NCI-H69 (cell line): ENCODE data around the gene JTB.
A peak's percentile ranks its signal among the peaks of the same experiment; 100 is the strongest.

Experiments
- DNase-seq: peaks from one replicate; lab custom pipeline; 2025; lab: John Stamatoyannopoulos, UW

Gene JTB

GRCh38 chr1:153978274-153978909, 918 bp upstream of the JTB start:
- DNase-seq = peak; percentile 47

GRCh38 chr1:153976819-153977249, 640 bp downstream of the JTB start:
- DNase-seq = peak; percentile 62

DNA sequence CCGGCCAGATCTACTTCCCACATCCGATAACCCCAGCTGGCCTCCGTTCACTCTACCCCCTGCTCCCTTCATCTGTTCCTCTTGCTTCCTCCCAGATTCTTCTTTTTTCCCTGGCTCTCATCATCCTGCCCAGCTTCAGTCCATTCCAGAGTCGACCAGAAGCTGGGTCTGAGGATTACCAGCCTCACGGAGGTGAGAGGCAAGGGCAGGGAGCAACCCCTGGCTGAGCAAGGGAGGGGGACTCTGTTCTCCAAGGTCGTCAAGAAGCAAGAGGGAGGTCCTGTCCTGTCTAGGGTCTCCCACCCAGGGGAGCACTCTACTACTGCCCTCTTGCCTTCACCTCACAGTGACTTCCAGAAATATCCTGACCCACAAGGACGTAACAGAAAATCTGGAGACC, 3.9 kb downstream of the JTB start:
- DNase-seq = no peak

- DNase-seq = no peak
Measured at GRCh38 chr1:153973071-153973470, 4.4 kb downstream of the JTB start.

GRCh38 chr1:153970346-153970745, 7.1 kb downstream of the JTB start:
- no peak for DNase-seq

- DNase-seq = no peak
Measured at GRCh38 chr1:153968972-153969371, 8.5 kb downstream of the JTB start.

GRCh38 chr1:153968408-153968807, 9.1 kb downstream of the JTB start:
- peak; percentile 71 for DNase-seq

DNA sequence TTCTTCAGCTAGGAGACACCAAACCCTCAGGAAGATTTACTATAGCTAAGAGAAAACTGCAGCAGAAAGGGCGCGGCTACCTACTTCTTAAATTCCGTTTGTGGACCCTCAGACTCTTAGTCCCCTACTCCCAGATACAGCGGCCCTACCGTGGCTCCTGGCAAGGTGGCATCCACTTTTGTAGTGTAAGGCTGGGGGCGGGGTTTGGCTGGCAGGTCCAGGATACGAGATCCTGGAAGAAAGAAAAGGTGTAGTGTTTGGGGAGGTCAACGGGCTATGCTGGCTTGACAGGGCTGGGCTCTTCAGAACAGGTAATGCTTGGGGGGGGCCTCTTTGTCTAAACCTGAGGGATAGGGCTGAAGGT, 9.5 kb downstream of the JTB start:
- peak; percentile 88 for DNase-seq

- DNase-seq = peak; percentile 99
Measured at GRCh38 chr1:153967107-153967999, 10.1 kb downstream of the JTB start, which contains the start of gene CREB3L4. CREB3L4 (plus strand) TSS chr1:153967902; CDS start chr1:153968526, 624 bp downstream.

DNA sequence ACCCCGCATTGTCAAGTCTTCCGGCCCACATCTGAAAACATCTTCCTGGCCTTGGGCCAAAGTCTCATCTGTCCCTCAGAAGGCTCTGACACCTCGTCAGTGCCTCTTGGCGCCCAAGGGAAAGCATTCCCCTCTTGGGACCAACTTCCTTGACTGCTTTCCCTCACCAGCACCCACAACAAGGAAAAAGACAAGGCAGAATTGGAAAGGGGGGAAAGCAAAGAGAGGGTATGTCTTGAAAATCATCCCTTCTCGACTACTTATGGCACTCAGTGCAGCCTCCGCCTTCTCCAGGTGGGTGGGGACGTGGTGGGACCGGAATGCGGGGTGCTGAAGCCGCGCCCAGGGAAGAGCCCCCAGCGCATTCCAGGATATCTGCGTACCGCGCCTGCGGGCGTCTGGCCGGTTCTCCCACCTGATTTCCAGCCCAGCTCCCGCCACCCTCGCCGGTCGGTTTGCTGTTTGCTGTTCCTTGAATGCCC, 13.6 kb downstream of the JTB start:
- DNase-seq = peak; percentile 84

DNA sequence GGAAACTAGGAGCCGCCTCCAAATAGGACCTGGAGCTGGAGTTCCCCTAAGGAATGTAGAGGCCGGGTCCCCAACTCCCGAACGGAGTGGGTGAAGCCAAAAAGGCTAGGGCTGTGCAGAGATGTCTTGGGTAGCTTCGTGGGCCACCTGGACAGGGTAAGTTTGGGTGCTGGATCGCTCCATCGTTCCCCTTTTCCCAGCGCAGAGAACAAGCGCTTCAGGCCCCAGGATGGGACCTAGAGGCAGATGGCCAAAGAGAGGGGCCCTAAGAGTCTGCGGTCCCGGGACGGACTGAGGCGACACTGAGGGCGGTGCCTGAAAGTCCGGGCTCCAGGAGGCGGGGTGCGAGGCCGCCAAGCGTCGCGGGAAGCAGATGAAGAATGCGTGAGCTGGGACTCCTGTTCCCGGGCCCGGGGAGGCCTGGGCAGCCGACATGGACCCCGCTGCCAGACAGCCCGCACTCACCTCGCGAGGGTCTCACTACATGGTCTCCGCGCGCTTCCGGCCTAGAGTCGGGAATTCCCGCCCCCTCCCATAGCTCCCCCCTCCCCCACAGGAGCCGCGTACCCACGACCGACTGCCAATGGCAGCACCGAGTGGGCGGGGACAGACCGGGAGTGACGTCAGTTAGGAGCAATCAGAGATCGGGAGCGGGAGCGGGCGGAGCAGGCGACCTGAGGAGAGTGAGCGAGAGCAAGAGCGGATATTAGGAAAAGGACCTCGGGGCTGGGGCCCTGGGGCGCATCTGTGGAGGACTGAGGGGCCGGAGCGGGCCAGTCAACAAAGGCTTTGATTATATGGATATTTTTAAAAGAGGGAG, 14.2 kb downstream of the JTB start, which contains the start of gene SLC39A1:
Gene SLC39A1 (minus strand): TSS at position 508 of the 820 bp plus-strand sequence. CDS start 822 bp downstream, outside the sequence.
- peak; percentile 99 for DNase-seq

- peak; percentile 59 for DNase-seq
Measured at GRCh38 chr1:153962088-153963029, 15.1 kb downstream of the JTB start.

DNA sequence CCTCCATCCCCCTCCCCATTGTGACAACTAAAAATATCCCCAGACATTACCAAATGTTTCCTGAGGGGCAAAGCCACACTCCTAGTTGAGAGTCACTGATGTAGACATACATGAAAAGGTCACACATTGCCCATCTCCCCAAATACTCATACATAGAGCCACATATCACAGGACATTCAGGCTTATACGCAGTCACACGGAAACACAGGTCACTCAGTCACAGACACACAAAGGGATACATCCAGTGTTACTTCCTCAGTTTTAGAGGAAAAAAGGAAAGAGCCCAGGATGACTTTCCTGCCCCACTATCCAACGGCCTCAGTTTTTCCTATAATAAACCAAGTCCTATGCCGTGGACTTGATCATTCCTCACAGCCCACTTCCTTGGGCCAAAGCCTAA, 16.1 kb downstream of the JTB start:
- DNase-seq = no peak

- no peak for DNase-seq
Measured at GRCh38 chr1:153960206-153960605, 17.3 kb downstream of the JTB start.

GRCh38 chr1:153959454-153959853, 18.0 kb downstream of the JTB start:
- DNase-seq = no peak

DNA sequence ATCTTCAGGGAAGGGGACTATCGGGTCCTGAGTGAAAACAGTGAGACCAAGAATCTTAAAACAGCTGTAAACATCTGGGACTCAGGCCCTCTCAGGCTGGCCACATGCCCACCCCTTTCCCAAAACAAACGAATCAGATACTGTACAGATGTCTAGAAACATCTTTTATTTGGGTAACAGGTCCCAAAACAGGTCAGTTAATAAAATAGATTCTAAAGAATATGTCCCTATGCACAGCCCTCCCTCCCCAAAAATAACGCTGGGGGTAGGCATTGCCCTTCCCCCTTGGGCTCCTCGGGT, 18.6 kb downstream of the JTB start:
- no peak for DNase-seq

DNA sequence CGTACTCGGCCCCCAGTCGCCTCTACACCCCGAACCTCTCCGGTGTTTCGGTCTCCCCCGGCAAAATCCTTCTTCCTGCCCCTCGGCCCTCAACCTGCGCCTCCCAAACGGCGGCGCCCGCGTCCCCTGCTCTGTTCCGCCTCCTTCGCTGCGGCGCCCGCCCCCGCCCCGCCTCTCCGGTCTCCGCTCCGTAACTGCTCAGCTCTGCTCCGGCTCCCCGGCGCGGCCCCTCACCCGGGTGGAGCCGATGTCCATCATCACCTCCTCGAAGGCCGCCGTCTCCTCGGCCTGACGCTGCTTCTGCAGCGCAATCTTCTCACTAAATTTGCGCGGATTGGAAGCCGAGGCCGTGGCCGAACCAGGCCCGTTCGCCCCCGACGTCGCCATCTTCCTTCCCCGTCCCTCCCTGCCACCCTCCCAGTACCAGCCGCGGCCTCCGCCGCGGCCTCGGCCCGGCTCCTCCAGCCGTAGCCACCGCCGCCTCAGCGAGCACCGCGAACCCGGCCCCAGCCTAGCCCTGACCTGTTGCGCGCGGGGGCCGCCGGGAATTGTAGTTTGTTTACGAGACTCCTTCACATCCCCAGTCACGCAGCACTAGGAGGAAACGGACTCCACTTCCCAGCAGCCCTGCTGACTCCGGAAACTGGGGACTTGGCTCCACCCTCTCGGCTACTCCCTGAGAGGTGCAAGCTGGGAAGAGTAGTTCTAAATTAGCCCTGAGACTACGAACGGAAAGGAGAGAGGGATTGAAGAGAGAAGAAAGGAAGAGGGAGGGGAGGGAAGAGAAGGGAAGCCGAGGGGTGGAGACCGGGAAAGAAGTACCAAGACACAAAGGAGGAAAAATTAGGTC, 19.1 kb downstream of the JTB start, which contains the start of gene CRTC2:
Gene CRTC2 (minus strand): TSS at position 502 of the 850 bp plus-strand sequence. CDS start 115 bp downstream, at position 387.
- DNase-seq = peak; percentile 100

GRCh38 chr1:153957744-153958110, 19.7 kb downstream of the JTB start:
- DNase-seq = peak; percentile 60

- DNase-seq = no peak
Measured at GRCh38 chr1:153956997-153957715, 20.3 kb downstream of the JTB start.
